OCI-LY3 (cell line): Measurements from ENCODE around the gene TMOD2.

Source experiments
- EZH2phosphoT487 ChIP-seq: fragments of 200-600 bp; shearing (Covaris generic); IDR thresholded peaks from 2 replicates; pipeline ENCODE4 v1.6.1; 2018; ENCODE audit warnings: antibody characterized with exemption, mixed run types, low read depth
- TF ChIP-seq, protein P1 (sequence below): fragments of 200-600, 300-600 bp; sonication (generic); IDR thresholded peaks from 2 replicates; pipeline ENCODE4 v1.5.1; 2014; ENCODE audit warnings: antibody characterized with exemption, low read length, low read depth

GRCh38 chr15:51720201-51720995, 31.0 kb upstream of the TMOD2 start:
- TF ChIP-seq, protein P1, sequence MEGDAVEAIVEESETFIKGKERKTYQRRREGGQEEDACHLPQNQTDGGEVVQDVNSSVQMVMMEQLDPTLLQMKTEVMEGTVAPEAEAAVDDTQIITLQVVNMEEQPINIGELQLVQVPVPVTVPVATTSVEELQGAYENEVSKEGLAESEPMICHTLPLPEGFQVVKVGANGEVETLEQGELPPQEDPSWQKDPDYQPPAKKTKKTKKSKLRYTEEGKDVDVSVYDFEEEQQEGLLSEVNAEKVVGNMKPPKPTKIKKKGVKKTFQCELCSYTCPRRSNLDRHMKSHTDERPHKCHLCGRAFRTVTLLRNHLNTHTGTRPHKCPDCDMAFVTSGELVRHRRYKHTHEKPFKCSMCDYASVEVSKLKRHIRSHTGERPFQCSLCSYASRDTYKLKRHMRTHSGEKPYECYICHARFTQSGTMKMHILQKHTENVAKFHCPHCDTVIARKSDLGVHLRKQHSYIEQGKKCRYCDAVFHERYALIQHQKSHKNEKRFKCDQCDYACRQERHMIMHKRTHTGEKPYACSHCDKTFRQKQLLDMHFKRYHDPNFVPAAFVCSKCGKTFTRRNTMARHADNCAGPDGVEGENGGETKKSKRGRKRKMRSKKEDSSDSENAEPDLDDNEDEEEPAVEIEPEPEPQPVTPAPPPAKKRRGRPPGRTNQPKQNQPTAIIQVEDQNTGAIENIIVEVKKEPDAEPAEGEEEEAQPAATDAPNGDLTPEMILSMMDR = no peak
- no peak for TF ChIP-seq EZH2phosphoT487
